HepG2 (cell line): ENCODE data around the gene WIZ. TPM values are rescaled to one million over a fixed set of nuclear protein-coding genes. Genes with fewer than 3 reads are reported as not detected.
A peak's percentile ranks its signal among the peaks of the same experiment; 100 is the strongest.

Experiments
- ATAC-seq: fragments of 200-7000 bp; cut with Tn5 transposase; 3 replicates; pipeline ENCODE4 v1.9.1; 2020; ENCODE audit warnings: mild to moderate bottlenecking, moderate library complexity
- BruUV-seq: library from RNA; stranded (reverse); fragments of 400-500 nt; replicated peaks from 2 replicates; lab custom pipeline; 2021; lab: Mats Ljungman, UMichigan
- CTCF ChIA-PET: fragments of 300-600 bp; formaldehyde crosslinking; extraction: SDS; loops from one replicate; lab custom pipeline; 2021; ENCODE audit warnings: low total read pairs, inconsistent platforms, low intra/inter-chr PET ratio; lab: Yijun Ruan, JAX
- POLR2A ChIA-PET: fragments of 350-600 bp; sonication (Branson Sonifier 250); formaldehyde crosslinking; loops from one replicate; lab custom pipeline; 2020; ENCODE audit warnings: antibody characterized with exemption, inconsistent platforms; lab: Yijun Ruan, JAX
- DNase-seq: peaks from one replicate; pipeline ENCODE4 v3.0.0-alpha.2; 2015; ENCODE audit warnings: low spot score
- FAIRE-seq: peaks from 3 replicates; lab custom pipeline; 2011; peaks lifted over from hg19 to GRCh38; lab: Jason Lieb, UNC
- H2AFZ ChIP-seq: one replicate; pipeline ENCODE4 v1.6.1; 2011; ENCODE audit warnings: low read length, inconsistent platforms
- H3K27ac ChIP-seq: fragments of 300-600 bp; 3 replicates; pipeline ENCODE4 v1.8.0; 2011; ENCODE audit warnings: mixed run types, mild to moderate bottlenecking, mixed read lengths, low read length, inconsistent platforms; ENCODE audit not compliant: insufficient read depth; ENCODE audit errors: extremely low read length
- H3K27me3 ChIP-seq, 2 experiments: fragments of 200-600 bp in 1 of 2; 2 replicates in 1 of 2; 3 replicates in 1 of 2; pipeline versions ENCODE4 v1.6.0 to v1.8.0; 2011; ENCODE audit warnings: low read length in 2 of 2, mild to moderate bottlenecking in 2 of 2, moderate library complexity in 2 of 2, inconsistent platforms in 1 of 2; ENCODE audit not compliant: insufficient read depth in 2 of 2, control insufficient read depth in 1 of 2
- H3K36me3 ChIP-seq, 2 experiments: fragments of 200-600 bp in 1 of 2; replicated peaks in 1 of 2; 2 replicates in 1 of 2; 3 replicates in 1 of 2; pipeline versions ENCODE4 v1.5.1 to v1.8.0; 2011; ENCODE audit warnings: low read length in 2 of 2, inconsistent platforms in 1 of 2; ENCODE audit not compliant: insufficient read depth in 2 of 2, control insufficient read depth in 1 of 2
- H3K4me1 ChIP-seq: 2 replicates; pipeline ENCODE4 v1.5.1; 2012; ENCODE audit warnings: low read length, inconsistent platforms; ENCODE audit not compliant: insufficient read depth
- H3K4me2 ChIP-seq: 2 replicates; pipeline ENCODE4 v1.6.0; 2011; ENCODE audit warnings: low read depth, low read length, inconsistent platforms
- H3K4me3 ChIP-seq, 3 experiments: fragments of 200-600 bp in 1 of 3; sonication (generic), shearing (Covaris generic) in 1 of 3; replicated peaks in 1 of 3; 2 replicates each; pipeline ENCODE4 v1.5.1; 2011 to 2016; ENCODE audit warnings: low read length in 3 of 3, inconsistent platforms in 2 of 3, low read depth in 2 of 3, mild to moderate bottlenecking in 2 of 3, control low read depth in 1 of 3, mixed read lengths in 1 of 3; ENCODE audit not compliant: insufficient read depth in 1 of 3
- H3K79me2 ChIP-seq: one replicate; pipeline ENCODE4 v1.6.1; 2011; ENCODE audit warnings: low read length, inconsistent platforms; ENCODE audit not compliant: insufficient read depth
- H3K9ac ChIP-seq: 2 replicates; pipeline ENCODE4 v1.6.0; 2011; ENCODE audit warnings: mild to moderate bottlenecking, low read depth, low read length, inconsistent platforms; ENCODE audit not compliant: insufficient read depth
- H3K9me3 ChIP-seq: 2 replicates; pipeline ENCODE4 v1.5.1; 2012; ENCODE audit warnings: mild to moderate bottlenecking, low read length
- H4K20me1 ChIP-seq: 2 replicates; pipeline ENCODE4 v1.6.0; 2011; ENCODE audit warnings: inconsistent platforms, mild to moderate bottlenecking, low read length, moderate library complexity; ENCODE audit not compliant: insufficient read depth
- ATF7-NPFF ChIP-seq: sonication (generic); formaldehyde crosslinking; IDR thresholded peaks from 2 replicates; pipeline ENCODE4 v1.8.1; 2023; ENCODE audit warnings: mild to moderate bottlenecking, low read depth, missing genetic modification reagents, moderate library complexity
- ETS1 ChIP-seq: sonication (generic); formaldehyde crosslinking; IDR thresholded peaks from 2 replicates; pipeline ENCODE4 v1.4.0; 2020; ENCODE audit warnings: missing genetic modification reagents
- GPBP1L1 ChIP-seq: sonication (generic); formaldehyde crosslinking; IDR thresholded peaks from 2 replicates; pipeline ENCODE4 v1.5.0; 2020; ENCODE audit warnings: mild to moderate bottlenecking, missing genetic modification reagents
- HCFC1 ChIP-seq: fragments of 150-350 bp; IDR thresholded peaks from 2 replicates; pipeline ENCODE4 v1.6.1; 2014; ENCODE audit warnings: low read depth, low read length
- HES4 ChIP-seq: sonication (generic); formaldehyde crosslinking; IDR thresholded peaks from 2 replicates; pipeline ENCODE4 v1.9.0; 2021; ENCODE audit warnings: mild to moderate bottlenecking, missing genetic modification reagents, borderline replicate concordance
- HNRNPLL ChIP-seq: fragments of 200-400 bp; formaldehyde crosslinking; IDR thresholded peaks from 2 replicates; pipeline ENCODE4 v1.6.1; 2017; ENCODE audit warnings: mild to moderate bottlenecking, low read depth, low read length; ENCODE audit not compliant: poor library complexity, severe bottlenecking
- PBX2 ChIP-seq: IDR thresholded peaks from 2 replicates; pipeline ENCODE4 v1.6.1; 2016; ENCODE audit warnings: control low read depth
- ZFP36 ChIP-seq: fragments of 150-350 bp; IDR thresholded peaks from 2 replicates; pipeline ENCODE4 v1.6.1; 2018; ENCODE audit warnings: borderline replicate concordance, low read length, low read depth; ENCODE audit not compliant: partially characterized antibody
- ZNF138 ChIP-seq: sonication (generic); formaldehyde crosslinking; IDR thresholded peaks from 2 replicates; pipeline ENCODE4 v1.5.0; 2020; ENCODE audit warnings: mild to moderate bottlenecking, low read depth, missing genetic modification reagents
- ZNF263 ChIP-seq: sonication (generic); formaldehyde crosslinking; IDR thresholded peaks from 2 replicates; pipeline ENCODE4 v1.4.0; 2020; ENCODE audit warnings: missing genetic modification reagents
- ZNF282 ChIP-seq: fragments of 450-650 bp; IDR thresholded peaks from 2 replicates; pipeline ENCODE4 v1.6.1; 2018; ENCODE audit not compliant: partially characterized antibody
- ZNF556 ChIP-seq: sonication (generic); formaldehyde crosslinking; IDR thresholded peaks from 2 replicates; pipeline ENCODE4 v1.4.0; 2020; ENCODE audit warnings: mild to moderate bottlenecking, missing genetic modification reagents, borderline replicate concordance
- ZNF570 ChIP-seq: sonication (generic); formaldehyde crosslinking; IDR thresholded peaks from 2 replicates; pipeline ENCODE4 v1.4.0; 2020; ENCODE audit warnings: mild to moderate bottlenecking, missing genetic modification reagents, borderline replicate concordance
- WGBS: methylation state at CpG from one replicate; pipeline ENCODE4 v1.1.6; 2017; ENCODE audit warnings: low lambda C conversion rate; 5-methylcytosine and 5-hydroxymethylcytosine counted together
- in situ Hi-C: cut with HindIII; loops from 2 replicates; pipeline ENCODE4 v1.10.0; 2017; ENCODE audit warnings: low pct_unique_long_range_greater_than_20kb; ENCODE audit not compliant: extremely low pct_ligation_motif_present
- intact Hi-C: fragments of 100-400 bp; cut with micrococcal nuclease; formaldehyde crosslinking; loops from one replicate; pipeline ENCODE4 v1.10.0; 2022; ENCODE audit not compliant: unreplicated experiment
- polyA plus RNA-seq, 8 experiments: library from polyadenylated mRNA; depleted of rRNA in 3 of 8; stranded (reverse) in 7 of 8; unstranded in 1 of 8; fragments of >200 nt; fragmentation: Illumina TruSeq in 4 of 8; extraction: Trizol in 4 of 8; gene quantifications; 2 replicates each; pipeline versions ENCODE4 v1.2.1 to v1.2.3, GENCODE V29; 2011 to 2016; ENCODE audit warnings: low read depth in 4 of 8, missing spikeins in 1 of 8, mixed read lengths in 1 of 8; ENCODE audit not compliant: insufficient read depth in 1 of 8
- total RNA-seq, 5 experiments: library from RNA; depleted of rRNA; stranded (reverse); fragments of >200 nt; fragmentation: Illumina TruSeq; extraction: Trizol; gene quantifications; 2 replicates each; pipeline ENCODE4 v1.2.3, GENCODE V29; 2016; ENCODE audit warnings: low read depth in 1 of 5
- TF ChIP-seq, protein P1 (sequence below): sonication (generic); formaldehyde crosslinking; IDR thresholded peaks from 2 replicates; pipeline ENCODE4 v1.5.0; 2020; ENCODE audit warnings: mild to moderate bottlenecking, missing genetic modification reagents

Gene WIZ
- total and polyA plus RNA-seq, 2 of the 13 experiments (the other 11 are each of a cell fraction or from before 2014, with no cell fraction given) = 4.7 to 4.8 TPM

GRCh38 chr19:15449620-15450527 is at the start of gene WIZ (continued):
- TF ChIP-seq HCFC1 (peak; percentile 75), HES4 (no peak), ZNF263 (CRISPR knock-in tag) (no peak)
- TF ChIP-seq, protein P1, sequence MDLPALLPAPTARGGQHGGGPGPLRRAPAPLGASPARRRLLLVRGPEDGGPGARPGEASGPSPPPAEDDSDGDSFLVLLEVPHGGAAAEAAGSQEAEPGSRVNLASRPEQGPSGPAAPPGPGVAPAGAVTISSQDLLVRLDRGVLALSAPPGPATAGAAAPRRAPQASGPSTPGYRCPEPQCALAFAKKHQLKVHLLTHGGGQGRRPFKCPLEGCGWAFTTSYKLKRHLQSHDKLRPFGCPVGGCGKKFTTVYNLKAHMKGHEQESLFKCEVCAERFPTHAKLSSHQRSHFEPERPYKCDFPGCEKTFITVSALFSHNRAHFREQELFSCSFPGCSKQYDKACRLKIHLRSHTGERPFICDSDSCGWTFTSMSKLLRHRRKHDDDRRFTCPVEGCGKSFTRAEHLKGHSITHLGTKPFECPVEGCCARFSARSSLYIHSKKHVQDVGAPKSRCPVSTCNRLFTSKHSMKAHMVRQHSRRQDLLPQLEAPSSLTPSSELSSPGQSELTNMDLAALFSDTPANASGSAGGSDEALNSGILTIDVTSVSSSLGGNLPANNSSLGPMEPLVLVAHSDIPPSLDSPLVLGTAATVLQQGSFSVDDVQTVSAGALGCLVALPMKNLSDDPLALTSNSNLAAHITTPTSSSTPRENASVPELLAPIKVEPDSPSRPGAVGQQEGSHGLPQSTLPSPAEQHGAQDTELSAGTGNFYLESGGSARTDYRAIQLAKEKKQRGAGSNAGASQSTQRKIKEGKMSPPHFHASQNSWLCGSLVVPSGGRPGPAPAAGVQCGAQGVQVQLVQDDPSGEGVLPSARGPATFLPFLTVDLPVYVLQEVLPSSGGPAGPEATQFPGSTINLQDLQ = 0 out of 2 replicates have a peak, but pooled peaks have one; percentile 1

GRCh38 chr19:15498910-15499309 is 49.2 kb upstream of the WIZ start:
- Histone ChIP-seq H3K9me3 (no peaks in the 10 kb centered on the region), H3K79me2 (no peaks in the 10 kb centered on the region), H3K36me3 (no peaks in the 10 kb centered on the region), H3K4me3 (no peak overlapping the region), H3K27me3 (peaks cover 0 to 7% of the 10 kb centered on the region in 2 experiments; a peak in 1 of 5 replicates), H3K4me1 (peaks cover 7% of the 10 kb centered on the region), H4K20me1 (no peaks in the 10 kb centered on the region), H3K9ac (no peak overlapping the region), H3K4me2 (no peak overlapping the region), H3K27ac (no peak overlapping the region), H2AFZ (no peak overlapping the region)
- WGBS = 28% methylated on average over 6 of the region's 6 CpGs
- ATAC-seq (no peak), DNase-seq (no peak), FAIRE-seq (no peak)
- intact Hi-C loops (no loop called here), in situ Hi-C loops (no loop called here)
- CTCF ChIA-PET = no interaction called here
- POLR2A ChIA-PET = no interaction called here
- no TSS peak for BruUV-seq
- TF ChIP-seq ZNF556 = no peak
- TF ChIP-seq GPBP1L1 (CRISPR knock-in tag) = no peak
- no peak for TF ChIP-seq ATF7-NPFF (CRISPR knock-in tag)
- TF ChIP-seq ZFP36 = no peak
- TF ChIP-seq ZNF282 = no peak
- TF ChIP-seq ZNF138 (CRISPR knock-in tag) = no peak
- TF ChIP-seq PBX2 (CRISPR knock-in tag) = no peak
- TF ChIP-seq ETS1 (CRISPR knock-in tag) = no peak
- TF ChIP-seq ZNF570 (CRISPR knock-in tag) = no peak
- TF ChIP-seq HNRNPLL = no peak
